Endometrium (tissue), 2 donors: ENCODE data around the gene PCBP3.
"Not testable (repeated sequence)": the region's sequence is repeated elsewhere in the genome, so short reads cannot be mapped to it uniquely, and the experiment has no call there.

ENCODE experiments used
- FAIRE-seq: peaks from 2 replicates; lab custom pipeline; 2012; peaks lifted over from hg19 to GRCh38; lab: Jason Lieb, UNC
- donor health status: control.
- donor health status: control.

Gene PCBP3

GRCh38 chr21:45788198-45788597, 144.7 kb downstream of the PCBP3 start:
- no peak for FAIRE-seq

GRCh38 chr21:45788637-45789506, 145.3 kb downstream of the PCBP3 start:
- no peak for FAIRE-seq

GRCh38 chr21:45790427-45790826, 146.9 kb downstream of the PCBP3 start:
- no peak for FAIRE-seq

- no peak for FAIRE-seq
Observed at GRCh38 chr21:45791562-45792418, 148.3 kb downstream of the PCBP3 start.

GRCh38 chr21:45792682-45793383, 149.3 kb downstream of the PCBP3 start:
- no peak for FAIRE-seq

- FAIRE-seq = no peak
Observed at GRCh38 chr21:45794027-45794426, 150.5 kb downstream of the PCBP3 start.

GRCh38 chr21:45796003-45796402, 152.5 kb downstream of the PCBP3 start:
- no peak for FAIRE-seq

- FAIRE-seq = no peak
Observed at GRCh38 chr21:45797338-45797737, 153.8 kb downstream of the PCBP3 start.

- FAIRE-seq = no peak
Observed at GRCh38 chr21:45799765-45800338, 156.3 kb downstream of the PCBP3 start.

GRCh38 chr21:45800339-45801080, 157.0 kb downstream of the PCBP3 start:
- FAIRE-seq = no peak

- no peak for FAIRE-seq
Observed at GRCh38 chr21:45801129-45801964, 157.8 kb downstream of the PCBP3 start.

GRCh38 chr21:45801989-45802388, 158.5 kb downstream of the PCBP3 start:
- FAIRE-seq = no peak

GRCh38 chr21:45802425-45802824, 158.9 kb downstream of the PCBP3 start:
- FAIRE-seq = no peak

GRCh38 chr21:45802956-45803617, 159.6 kb downstream of the PCBP3 start:
- no peak for FAIRE-seq

GRCh38 chr21:45803618-45804340, 160.3 kb downstream of the PCBP3 start:
- FAIRE-seq = no peak

GRCh38 chr21:45804809-45805313, 161.3 kb downstream of the PCBP3 start:
- FAIRE-seq = no peak

GRCh38 chr21:45805321-45805720, 161.8 kb downstream of the PCBP3 start:
- no peak for FAIRE-seq

- FAIRE-seq = no peak
Observed at GRCh38 chr21:45806042-45806441, 162.5 kb downstream of the PCBP3 start.

- FAIRE-seq = not testable (repeated sequence)
Observed at GRCh38 chr21:45808663-45809062, 165.1 kb downstream of the PCBP3 start.
